Measurements from ENCODE around the gene ADAMTS17.

The ADAMTS17 gene

GRCh38 chr15:100160953-100161352 is 180.8 kb downstream of the ADAMTS17 start:
- Mint-ChIP-seq H3K4me1 (no peaks in the 10 kb centered on the region), H3K9me3 (no peaks in the 10 kb centered on the region)
- no peak for ATAC-seq

GRCh38 chr15:100159436-100159835 is 182.3 kb downstream of the ADAMTS17 start:
- Mint-ChIP-seq H3K27me3 (no peaks in the 10 kb centered on the region), H3K4me1 (no peaks in the 10 kb centered on the region), H3K4me3 (no peak overlapping the region), H3K27ac (no peak overlapping the region), H3K9me3 (no peaks in the 10 kb centered on the region)
- DNase-seq (no peak), ATAC-seq (no peak)

More at GRCh38 chr15:100160953-100161352, 180.8 kb downstream of the ADAMTS17 start:
- no peak overlapping the region for H3K27ac Mint-ChIP-seq
- DNase-seq, result no peak
- no peak overlapping the region for H3K4me3 Mint-ChIP-seq
- no peaks in the 10 kb centered on the region for H3K27me3 Mint-ChIP-seq

DNA sequence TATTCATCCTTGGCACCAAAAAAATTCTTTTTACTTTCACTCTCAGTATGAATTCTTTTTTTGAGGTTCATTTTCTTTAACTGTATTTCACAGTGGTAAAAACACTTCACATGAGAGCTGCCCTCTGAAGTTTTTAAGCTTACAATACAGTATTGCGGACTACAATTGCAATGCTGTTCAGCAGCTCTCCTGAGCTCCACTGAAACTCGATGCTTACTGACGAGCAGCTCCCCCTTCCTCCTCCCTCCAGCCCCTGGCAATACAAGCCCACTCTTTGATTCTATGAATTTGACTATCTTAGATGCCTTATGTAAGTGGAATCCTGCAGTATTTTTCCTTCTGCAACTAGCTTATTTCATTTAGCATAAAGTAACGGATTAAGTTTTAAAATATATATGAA is 183.4 kb downstream of the ADAMTS17 start:
- Mint-ChIP-seq H3K4me3 (no peak overlapping the region), H3K27ac (no peak overlapping the region), H3K9me3 (no peaks in the 10 kb centered on the region), H3K27me3 (no peaks in the 10 kb centered on the region), H3K4me1 (no peaks in the 10 kb centered on the region)
- DNase-seq (no peak), ATAC-seq (no peak)

GRCh38 chr15:100156201-100156600 is 185.6 kb downstream of the ADAMTS17 start:
- no peak for DNase-seq
- Mint-ChIP-seq H3K9me3 (no peaks in the 10 kb centered on the region), H3K27ac (no peak overlapping the region), H3K27me3 (no peaks in the 10 kb centered on the region), H3K4me1 (no peaks in the 10 kb centered on the region), H3K4me3 (no peak overlapping the region)
- no peak for ATAC-seq

DNA sequence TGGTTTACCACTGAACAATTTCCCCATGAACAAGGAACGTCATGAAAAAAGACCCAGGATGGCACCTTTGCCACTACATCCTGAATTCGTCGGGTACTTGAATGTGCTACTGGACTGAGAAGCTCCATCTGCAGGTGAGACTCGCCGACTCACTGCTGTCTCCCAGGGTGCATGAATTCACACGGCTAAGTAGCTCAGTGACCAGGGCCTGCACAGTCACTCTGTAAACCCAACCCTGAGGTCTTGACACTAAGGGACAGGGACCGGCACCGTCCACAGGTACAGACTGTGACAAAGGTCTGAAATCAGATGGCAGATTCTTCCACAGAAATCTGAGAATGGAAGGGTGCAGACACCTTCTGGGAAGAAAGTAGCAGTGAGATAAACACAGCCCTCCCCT is 187.4 kb downstream of the ADAMTS17 start:
- Mint-ChIP-seq H3K4me3 (no peak overlapping the region), H3K27ac (no peak overlapping the region), H3K4me1 (no peaks in the 10 kb centered on the region), H3K27me3 (no peaks in the 10 kb centered on the region), H3K9me3 (peaks cover 5 to 14% of the 10 kb centered on the region in 2 donors)
- ATAC-seq (no peak), DNase-seq (no peak)

- H3K27ac Mint-ChIP-seq, result no peak overlapping the region
- no peaks in the 10 kb centered on the region for H3K4me1 Mint-ChIP-seq
- no peak for ATAC-seq
- H3K27me3 Mint-ChIP-seq, result no peaks in the 10 kb centered on the region
- no peak for DNase-seq
- H3K4me3 Mint-ChIP-seq, result no peak overlapping the region
- peaks cover 17 to 33% of the 10 kb centered on the region in 2 donors for H3K9me3 Mint-ChIP-seq
Measured at GRCh38 chr15:100152463-100152862, 189.3 kb downstream of the ADAMTS17 start.

GRCh38 chr15:100150906-100151305 is 190.9 kb downstream of the ADAMTS17 start:
- Mint-ChIP-seq H3K27me3 (no peaks in the 10 kb centered on the region), H3K4me1 (no peaks in the 10 kb centered on the region), H3K27ac (no peak overlapping the region), H3K9me3 (peaks cover 22 to 46% of the 10 kb centered on the region in 2 donors), H3K4me3 (no peak overlapping the region)
- no peak for DNase-seq
- no peak for ATAC-seq

DNA sequence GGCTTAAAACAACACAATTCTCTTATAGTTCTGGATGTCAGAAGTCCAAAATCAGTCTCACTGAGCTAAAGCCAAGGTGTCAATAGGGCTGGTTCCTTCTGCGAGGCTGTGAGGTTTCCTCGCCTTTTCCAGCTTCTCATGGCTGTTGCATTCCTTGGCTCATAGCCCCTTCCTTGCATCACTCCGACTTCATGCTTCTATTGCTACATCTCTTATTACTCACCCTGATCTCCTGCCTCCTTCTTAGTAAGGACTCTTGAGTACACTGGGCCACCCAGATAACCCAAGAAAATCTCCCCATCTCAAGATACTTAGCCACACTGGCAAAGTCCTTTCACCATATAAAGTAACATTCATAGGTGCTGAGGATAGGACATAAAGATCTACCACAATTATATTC is 193.9 kb downstream of the ADAMTS17 start:
- Mint-ChIP-seq H3K27me3 (no peaks in the 10 kb centered on the region), H3K9me3 (peaks cover 22 to 46% of the 10 kb centered on the region in 2 donors), H3K4me1 (no peaks in the 10 kb centered on the region), H3K27ac (peak overlapping the region in 1 of 2 donors; percentile 77), H3K4me3 (no peak overlapping the region)
- ATAC-seq (no peak), DNase-seq (no peak)

DNA sequence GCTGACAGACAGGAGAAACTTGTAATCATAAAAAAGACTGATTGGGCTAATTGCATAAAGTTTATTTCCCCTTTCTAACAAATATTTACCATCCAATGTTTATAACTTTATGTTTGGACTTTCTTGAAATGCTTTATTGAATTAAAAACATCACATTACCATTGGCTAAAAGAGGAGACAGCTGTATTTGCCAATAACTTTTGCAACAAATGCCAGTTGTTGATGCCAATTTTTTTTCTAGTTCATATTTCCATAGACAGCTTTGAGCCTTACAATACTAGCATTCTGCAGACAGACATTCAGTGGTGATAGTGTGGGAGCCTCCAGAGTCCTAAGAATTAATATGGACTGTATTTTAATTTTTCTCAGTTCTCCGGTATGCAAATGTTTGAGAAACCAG is 198.4 kb downstream of the ADAMTS17 start:
- peaks cover 16% of the 10 kb centered on the region for H3K4me1 Mint-ChIP-seq
- no peak overlapping the region for H3K4me3 Mint-ChIP-seq
- H3K27me3 Mint-ChIP-seq, result no peaks in the 10 kb centered on the region
- ATAC-seq, result no peak
- peaks cover 9 to 22% of the 10 kb centered on the region in 2 donors for H3K9me3 Mint-ChIP-seq
- H3K27ac Mint-ChIP-seq, result no peak overlapping the region
- DNase-seq, result no peak

- H3K27ac Mint-ChIP-seq, result no peak overlapping the region
- H3K9me3 Mint-ChIP-seq, result peaks cover 0 to 9% of the 10 kb centered on the region in 2 donors
- no peak for ATAC-seq
- no peak for DNase-seq
- H3K4me3 Mint-ChIP-seq, result no peak overlapping the region
- peaks cover 16% of the 10 kb centered on the region for H3K4me1 Mint-ChIP-seq
- H3K27me3 Mint-ChIP-seq, result no peaks in the 10 kb centered on the region
Measured at GRCh38 chr15:100141311-100142001, 200.3 kb downstream of the ADAMTS17 start.

GRCh38 chr15:100140527-100141308 is 201.1 kb downstream of the ADAMTS17 start:
- ATAC-seq, result no peak
- no peak for DNase-seq
- peaks cover 0 to 10% of the 10 kb centered on the region in 2 donors for H3K9me3 Mint-ChIP-seq
- no peaks in the 10 kb centered on the region for H3K27me3 Mint-ChIP-seq
- no peak overlapping the region for H3K4me3 Mint-ChIP-seq
- peaks cover 16% of the 10 kb centered on the region for H3K4me1 Mint-ChIP-seq
- H3K27ac Mint-ChIP-seq, result no peak overlapping the region

- H3K9me3 Mint-ChIP-seq, result peaks cover 0 to 10% of the 10 kb centered on the region in 2 donors
- peaks cover 9% of the 10 kb centered on the region for H3K27me3 Mint-ChIP-seq
- H3K4me3 Mint-ChIP-seq, result no peak overlapping the region
- no peak overlapping the region for H3K27ac Mint-ChIP-seq
- ATAC-seq, result no peak
- peaks cover 17% of the 10 kb centered on the region for H3K4me1 Mint-ChIP-seq
- DNase-seq, result no peak
Measured at GRCh38 chr15:100134586-100134985, 207.2 kb downstream of the ADAMTS17 start.

DNA sequence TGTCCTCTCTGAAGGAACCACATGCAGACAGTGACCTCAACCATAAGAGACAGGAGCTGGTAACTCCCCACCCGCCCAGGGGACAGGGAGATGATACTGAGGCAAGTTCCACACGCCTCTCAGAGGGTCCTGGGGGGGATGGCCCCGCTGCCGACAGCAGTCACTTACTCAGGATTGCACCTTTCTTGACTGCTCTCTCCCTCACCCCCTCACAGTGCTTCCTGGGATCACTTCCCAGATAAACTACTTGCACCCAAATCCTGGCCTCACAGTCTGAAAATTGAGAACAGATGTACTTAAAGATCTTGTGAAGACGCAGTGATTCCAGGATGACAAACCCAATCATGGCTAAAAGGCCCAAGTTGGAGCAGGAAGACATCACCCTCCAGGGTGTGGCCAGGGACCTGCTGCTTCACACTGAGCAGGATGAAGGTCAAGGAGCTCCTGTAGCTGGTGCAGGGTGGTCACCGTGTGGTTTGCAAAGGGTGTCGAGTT is 207.6 kb downstream of the ADAMTS17 start:
- Mint-ChIP-seq H3K4me3 (no peak overlapping the region), H3K27me3 (peaks cover 9% of the 10 kb centered on the region), H3K9me3 (peaks cover 0 to 10% of the 10 kb centered on the region in 2 donors), H3K27ac (no peak overlapping the region), H3K4me1 (peaks cover 13% of the 10 kb centered on the region)
- DNase-seq (no peak), ATAC-seq (no peak)

- Mint-ChIP-seq H3K9me3 (peaks cover 0 to 10% of the 10 kb centered on the region in 2 donors), H3K4me1 (peaks cover 13% of the 10 kb centered on the region), H3K27me3 (peaks cover 9% of the 10 kb centered on the region), H3K27ac (peak overlapping the region in 1 of 2 donors; percentile 44), H3K4me3 (no peak overlapping the region)
- ATAC-seq (no peak), DNase-seq (no peak)
Measured at GRCh38 chr15:100133001-100133400, 208.8 kb downstream of the ADAMTS17 start.

- no peak overlapping the region for H3K4me3 Mint-ChIP-seq
- DNase-seq, result no peak
- peaks cover 9% of the 10 kb centered on the region for H3K27me3 Mint-ChIP-seq
Measured at GRCh38 chr15:100132309-100132708, 209.5 kb downstream of the ADAMTS17 start.

More at GRCh38 chr15:100132309-100132708, 209.5 kb downstream of the ADAMTS17 start:
- H3K4me1 Mint-ChIP-seq, result peaks cover 13% of the 10 kb centered on the region
- no peak overlapping the region for H3K27ac Mint-ChIP-seq
- peaks cover 0 to 10% of the 10 kb centered on the region in 2 donors for H3K9me3 Mint-ChIP-seq
- no peak for ATAC-seq

All from stimulated activated naive CD8-positive, alpha-beta T cell treated with anti-CD3 and anti-CD28 coated beads, Interleukin-15, amount 100 ng/mL, for 72 hours (primary cell).